Transverse colon (tissue), 3 donors: ENCODE results near the gene OTOGL.

Experiments used
- CTCF ChIP-seq, 5 experiments: fragments of 200-600 bp in 3 of 5; fragments of 450-650 bp in 2 of 5; sonication (generic) in 3 of 5; IDR thresholded peaks; 1 replicate in 2 of 5; 2 replicates in 3 of 5; pipeline ENCODE4 v1.5.1; 2016 to 2017; ENCODE audit warnings: antibody characterized with exemption in 5 of 5, inconsistent platforms in 3 of 5, mild to moderate bottlenecking in 2 of 5, moderate library complexity in 1 of 5
- POLR2A ChIP-seq: fragments of 450-650 bp; IDR thresholded peaks from one replicate; pipeline ENCODE4 v1.6.1; 2016; ENCODE audit warnings: antibody characterized with exemption, mild to moderate bottlenecking, moderate library complexity

DNA sequence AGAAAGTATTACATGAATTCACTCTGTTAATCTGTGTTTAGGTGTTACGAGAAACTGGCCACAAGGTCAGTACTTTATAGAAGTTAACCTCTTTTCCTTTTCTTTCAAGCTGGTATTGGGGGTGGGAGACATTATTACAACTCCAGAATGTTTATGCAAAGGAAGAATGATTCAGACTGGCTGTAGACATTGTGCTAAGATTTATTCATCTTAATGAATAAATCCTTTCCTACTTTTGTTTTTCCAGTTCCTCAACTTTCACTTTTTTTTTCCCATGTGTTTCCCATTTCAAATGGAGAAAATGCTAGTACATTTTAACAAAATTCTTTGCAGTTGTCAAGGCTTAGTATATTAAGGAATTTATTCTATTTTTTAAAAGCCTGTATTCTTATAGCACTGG is 1.3 kb downstream of the OTOGL start:
- TF ChIP-seq CTCF (IDR thresholded peaks at IDR 0.05) (no peak), POLR2A (no peak)
